Heart left ventricle (tissue), 13 donors: ENCODE results near the gene RYR3.

ENCODE experiments used
- CTCF ChIP-seq, 12 donors: fragments of 200-600 bp; sonication (generic) in 4 of 12; IDR thresholded peaks; one replicate each; pipeline versions ENCODE4 v1.5.0 to v1.8.0; 2018 to 2022; ENCODE audit warnings: antibody characterized with exemption in 12 of 12, mild to moderate bottlenecking in 5 of 12
- POLR2A ChIP-seq, 2 donors: fragments of 450-650 bp; IDR thresholded peaks; one replicate each; pipeline ENCODE4 v1.6.1; 2017; ENCODE audit warnings: antibody characterized with exemption in 2 of 2, mild to moderate bottlenecking in 2 of 2, moderate library complexity in 2 of 2
- donor health status: ischemic (EF 13 %, LVEDD 7.1; RV severe dilation, severe dysfunction).
- donor health status: DM: no; HTN: yes; CAD: no.
- donor health status: DM: no; HTN: no; CAD: no.
- donor health status: ischemic (EF 25% LVEDD 6.9; RV normal size, moderate dysfunction).
- donor health status: ischemic (EF 25% LVEDD 5.7; RV mildly dilated, moderate dysfunction).
- donor health status: ischemic (EF 35%, LVEDD 5.7; RV mildly dilated, moderate dysfunction).
- donor health status: nonischemic (EF 11% LVEDD 7.7; RV severe dilation, severe dysfunction).
- donor health status: DM: yes; HTN: yes; CAD: no.
- donor health status: PGD.
- donor health status: ischemic (EF 29% LVEDD 5.4; RV normal size, mild dysfunction).
- donor health status: nonischemic (EF 23%, LVEDD 6.1; RV moderate dilation, normal function).

GRCh38 chr15:33430577-33430976, 119.8 kb downstream of the RYR3 start:
- TF ChIP-seq CTCF (IDR thresholded peaks at IDR 0.05) = no peak
- TF ChIP-seq POLR2A (IDR thresholded peaks at IDR 0.05) = no peak
